ENCODE measurements around the gene TMEM176B.

The TMEM176B gene

DNA sequence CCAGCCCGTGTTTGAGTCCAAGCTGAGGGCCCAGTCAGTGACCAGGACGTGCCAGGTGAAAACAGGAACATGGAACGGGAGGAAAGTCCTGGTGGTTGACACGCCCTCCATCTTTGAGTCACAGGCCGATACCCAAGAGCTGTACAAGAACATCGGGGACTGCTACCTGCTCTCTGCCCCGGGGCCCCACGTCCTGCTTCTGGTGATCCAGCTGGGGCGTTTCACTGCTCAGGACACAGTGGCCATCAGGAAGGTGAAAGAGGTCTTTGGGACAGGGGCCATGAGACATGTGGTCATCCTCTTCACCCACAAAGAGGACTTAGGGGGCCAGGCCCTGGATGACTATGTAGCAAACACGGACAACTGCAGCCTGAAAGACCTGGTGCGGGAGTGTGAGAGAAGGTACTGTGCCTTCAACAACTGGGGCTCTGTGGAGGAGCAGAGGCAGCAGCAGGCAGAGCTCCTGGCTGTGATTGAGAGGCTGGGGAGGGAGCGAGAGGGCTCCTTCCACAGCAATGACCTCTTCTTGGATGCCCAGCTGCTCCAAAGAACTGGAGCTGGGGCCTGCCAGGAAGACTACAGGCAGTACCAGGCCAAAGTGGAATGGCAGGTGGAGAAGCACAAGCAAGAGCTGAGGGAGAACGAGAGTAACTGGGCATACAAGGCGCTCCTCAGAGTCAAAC lies 57.7 kb downstream of the TMEM176B start:
- DNase-seq (ENCODE audit: low read depth), result no peak
- no peak for TF ChIP-seq CTCF (conservative IDR thresholded peaks at IDR 0.05; ENCODE audit: low read depth, low read length)
- no peak overlapping the region for H3K4me3 ChIP-seq (ENCODE audit: low read length)
